ENCODE data around the gene MED16.
"Not testable (repeated sequence)": the region's sequence is repeated elsewhere in the genome, so short reads cannot be mapped to it uniquely, and the experiment has no call there.

Gene MED16

DNA sequence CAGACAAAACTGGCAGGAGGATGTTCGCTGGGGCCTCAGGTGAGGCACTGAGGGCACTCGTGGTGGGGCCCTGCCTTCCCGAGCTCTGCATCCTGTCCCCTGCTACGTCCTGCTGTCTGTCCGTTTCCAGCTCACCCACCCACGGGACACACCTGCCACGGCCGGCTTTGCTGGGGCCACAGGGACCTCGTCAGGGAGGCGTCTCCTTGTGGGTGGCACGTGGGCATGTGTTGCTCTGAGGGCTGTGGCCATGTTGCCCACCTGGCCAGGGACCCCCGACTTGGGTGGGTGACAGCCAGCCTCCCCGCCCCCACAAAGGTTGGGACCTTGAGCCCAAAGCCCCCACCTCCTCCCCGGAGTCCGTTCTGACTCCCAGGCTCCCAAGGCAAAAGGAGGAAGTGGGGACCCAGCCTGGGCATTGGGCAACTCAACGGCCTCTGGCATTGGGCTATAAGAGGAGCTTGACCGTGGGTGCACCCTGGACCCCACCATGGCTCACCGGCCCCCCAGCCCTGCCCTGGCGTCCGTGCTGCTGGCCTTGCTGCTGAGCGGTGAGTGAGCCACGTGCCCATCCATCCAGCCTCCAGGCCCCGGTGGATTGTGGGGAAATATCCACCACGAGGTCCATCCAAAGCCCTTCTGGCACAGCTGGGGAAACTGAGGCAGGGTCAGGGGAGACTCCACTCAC is 52.3 kb downstream of the MED16 start, which contains the start of gene PRTN3:
Gene PRTN3, plus strand, starts transcription at position 481 of the 688 bp plus-strand sequence. Its CDS starts 10 bp downstream, at position 491.
- in situ Hi-C loops (cut with HindIII; ENCODE audit: low sequenced_read_pairs): no loop called here

DNA sequence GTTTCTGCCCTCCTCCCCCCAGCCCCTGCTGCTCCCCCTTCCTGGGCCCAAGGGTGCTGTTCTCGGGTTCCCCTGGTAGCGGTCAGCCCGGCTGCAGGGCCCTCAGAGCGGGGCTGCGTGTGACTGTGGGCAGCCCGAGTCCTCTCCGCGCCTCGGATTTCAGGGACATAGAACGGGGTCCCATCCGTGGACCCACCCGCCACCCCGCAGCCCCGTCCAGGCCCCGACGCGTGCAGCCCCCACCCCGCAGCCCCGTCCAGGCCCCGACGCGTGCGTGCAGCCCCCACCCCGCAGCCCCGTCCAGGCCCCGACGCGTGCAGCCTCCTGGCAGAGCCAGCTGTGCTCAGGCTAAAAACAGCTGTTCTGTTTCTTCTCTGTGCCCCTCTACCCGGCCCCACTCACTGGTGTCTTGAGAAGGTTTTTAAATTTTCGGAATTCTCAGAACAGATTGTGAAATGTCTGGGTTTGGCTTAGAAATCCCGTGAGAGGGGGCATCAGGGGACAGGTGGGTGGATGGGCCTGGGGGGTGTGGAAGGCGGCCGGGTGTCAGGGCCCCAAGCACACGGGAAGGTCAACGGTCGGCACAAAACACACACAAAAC is 57.7 kb downstream of the MED16 start:
- in situ Hi-C loops (cut with HindIII; ENCODE audit: low sequenced_read_pairs): no loop called here

GRCh38 chr19:834216-834615 is 58.8 kb downstream of the MED16 start:
- in situ Hi-C loops (cut with HindIII; ENCODE audit: low sequenced_read_pairs): no loop called here

DNA sequence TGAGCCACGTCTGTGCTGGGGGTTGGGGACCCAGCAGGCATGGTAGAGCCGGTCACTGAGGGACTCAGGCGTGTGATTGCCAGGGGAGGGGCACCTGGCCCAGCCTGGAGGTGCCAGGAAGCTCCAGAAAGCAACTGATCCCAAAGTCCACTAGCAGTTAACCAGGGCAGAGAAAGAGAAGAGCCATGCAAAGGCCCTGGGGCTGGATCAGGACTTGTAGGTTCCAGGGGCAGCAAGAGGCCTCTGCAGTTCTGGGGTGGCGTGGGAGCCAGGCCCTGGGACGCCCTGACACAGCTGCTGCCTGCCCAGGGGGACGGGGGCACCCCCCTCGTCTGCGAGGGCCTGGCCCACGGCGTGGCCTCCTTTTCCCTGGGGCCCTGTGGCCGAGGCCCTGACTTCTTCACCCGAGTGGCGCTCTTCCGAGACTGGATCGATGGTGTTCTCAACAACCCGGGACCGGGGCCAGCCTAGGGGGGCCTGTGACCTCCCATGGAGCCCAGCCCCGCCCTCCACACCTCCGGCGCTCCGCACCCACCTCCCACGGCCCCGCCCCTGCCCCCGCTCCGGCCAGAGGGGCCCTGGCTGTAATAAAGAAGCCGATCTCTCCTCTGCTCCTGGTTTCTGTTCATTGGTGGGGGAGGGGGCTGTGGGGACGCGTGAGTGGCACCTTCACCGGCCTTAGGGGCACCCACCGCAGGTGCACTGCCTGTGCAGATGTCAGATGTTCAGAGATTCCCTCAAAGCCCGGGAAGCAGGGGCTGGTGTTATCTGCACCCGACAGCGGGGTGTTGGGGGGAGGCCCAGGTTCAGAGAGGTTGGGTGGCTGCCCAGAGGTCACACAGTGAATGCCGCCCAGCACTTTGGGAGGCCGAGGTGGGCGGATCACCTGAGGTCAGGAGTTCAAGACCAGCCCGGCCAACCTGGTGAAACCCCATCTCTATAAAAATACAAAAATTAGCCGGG is 61.3 kb downstream of the MED16 start:
- in situ Hi-C loops (cut with HindIII; ENCODE audit: low sequenced_read_pairs): no loop called here

GRCh38 chr19:829129-829758 is 63.7 kb downstream of the MED16 start:
- in situ Hi-C loops (cut with HindIII; ENCODE audit: low sequenced_read_pairs): no loop called here

DNA sequence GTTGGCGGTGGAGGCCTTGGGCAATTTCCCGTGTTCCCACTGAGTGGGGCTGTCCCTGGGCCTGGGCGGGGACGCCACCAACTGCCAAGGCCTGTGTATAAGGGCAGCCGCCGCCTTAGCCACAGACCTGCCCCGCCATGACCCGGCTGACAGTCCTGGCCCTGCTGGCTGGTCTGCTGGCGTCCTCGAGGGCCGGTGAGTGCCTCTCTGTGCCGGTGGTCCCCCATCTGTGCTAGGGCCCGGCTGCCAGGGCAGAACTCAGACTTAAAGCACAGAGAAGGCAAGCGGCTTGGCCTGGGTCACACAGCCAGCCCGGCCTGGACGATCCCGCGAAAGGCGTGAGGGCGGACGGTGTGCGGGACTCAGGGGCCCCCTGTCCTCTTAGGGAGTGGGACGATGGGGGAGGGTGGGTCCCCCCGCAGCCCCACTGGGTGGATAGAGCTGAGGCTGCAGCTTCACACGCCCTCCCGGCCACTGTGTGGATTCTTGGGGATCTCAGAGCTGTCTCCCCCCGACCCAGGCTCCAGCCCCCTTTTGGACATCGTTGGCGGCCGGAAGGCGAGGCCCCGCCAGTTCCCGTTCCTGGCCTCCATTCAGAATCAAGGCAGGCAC is 65.2 kb downstream of the MED16 start, which contains the start of gene AZU1:
Gene AZU1, plus strand, starts transcription at position 128 of the 612 bp plus-strand sequence. Its CDS starts 10 bp downstream, at position 138.
- in situ Hi-C loops (cut with HindIII; ENCODE audit: low sequenced_read_pairs): no loop called here

- in situ Hi-C loops (cut with HindIII; ENCODE audit: low sequenced_read_pairs): no loop called here
Measured at GRCh38 chr19:827314-827709, 65.7 kb downstream of the MED16 start.

DNA sequence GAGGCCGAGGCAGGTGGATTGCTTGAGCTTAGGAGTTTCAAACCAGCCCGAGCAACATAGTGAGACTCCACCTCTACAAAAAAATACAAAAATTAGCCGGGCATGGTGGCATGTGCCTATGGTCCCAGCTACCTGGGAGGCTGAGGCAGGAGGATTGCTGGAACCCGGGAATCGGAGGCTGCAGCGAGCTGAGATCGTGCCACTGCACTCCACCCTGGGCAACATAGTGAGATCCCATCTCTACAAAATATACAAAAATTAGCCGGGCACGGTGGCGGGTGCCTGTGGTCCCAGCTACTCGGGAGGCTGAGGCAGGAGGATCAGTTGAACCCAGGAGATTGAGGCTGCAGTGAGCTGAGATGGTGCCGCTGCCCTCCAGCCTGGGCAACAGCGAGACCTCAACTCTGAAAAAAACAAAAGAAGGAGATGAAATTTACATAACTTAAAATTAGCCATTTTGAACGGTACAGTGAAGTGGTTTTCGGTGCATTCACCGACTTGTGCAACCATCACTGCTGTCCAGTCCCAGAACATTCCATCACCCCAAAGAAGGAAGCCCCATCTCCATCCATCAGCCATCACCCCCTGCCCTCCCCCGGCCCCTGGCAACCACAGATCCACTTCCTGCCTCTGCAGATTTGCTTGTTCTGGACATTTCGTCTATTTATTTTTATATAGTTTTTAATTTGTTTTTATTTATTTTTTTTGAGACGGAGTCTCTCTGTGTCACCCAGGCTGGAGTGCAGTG is 66.9 kb downstream of the MED16 start:
- in situ Hi-C loops (cut with HindIII; ENCODE audit: low sequenced_read_pairs): no loop called here

DNA sequence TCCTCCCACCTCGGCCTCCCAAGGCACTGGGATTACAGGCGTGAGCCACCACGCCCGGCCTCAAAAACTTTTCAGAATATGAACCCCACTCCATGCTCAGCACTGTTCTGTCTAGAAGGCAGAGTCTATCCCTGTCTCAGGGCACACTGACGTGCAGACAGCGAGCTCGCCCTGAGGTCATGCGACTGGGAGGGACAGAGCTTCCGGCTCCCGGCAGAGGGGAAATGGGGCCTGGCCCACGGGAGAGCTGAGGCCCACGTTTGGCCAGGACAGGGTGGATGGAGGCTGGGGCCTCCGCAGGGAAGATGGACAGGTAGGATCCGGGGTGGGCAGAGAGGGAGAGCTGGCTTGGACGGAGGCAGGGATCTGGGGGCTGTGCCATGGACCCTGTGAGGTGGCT is 68.1 kb downstream of the MED16 start:
- in situ Hi-C loops (cut with HindIII; ENCODE audit: low sequenced_read_pairs): no loop called here

GRCh38 chr19:823565-824121 is 69.3 kb downstream of the MED16 start:
- in situ Hi-C loops (cut with HindIII; ENCODE audit: low sequenced_read_pairs): no loop called here

- in situ Hi-C loops (cut with HindIII; ENCODE audit: low sequenced_read_pairs): no loop called here
Measured at GRCh38 chr19:821825-822503, 71.0 kb downstream of the MED16 start, which contains the start of gene PLPPR3. Gene PLPPR3, minus strand, starts transcription at chr19:821955. Its CDS starts 396 bp downstream, at chr19:821559.

DNA sequence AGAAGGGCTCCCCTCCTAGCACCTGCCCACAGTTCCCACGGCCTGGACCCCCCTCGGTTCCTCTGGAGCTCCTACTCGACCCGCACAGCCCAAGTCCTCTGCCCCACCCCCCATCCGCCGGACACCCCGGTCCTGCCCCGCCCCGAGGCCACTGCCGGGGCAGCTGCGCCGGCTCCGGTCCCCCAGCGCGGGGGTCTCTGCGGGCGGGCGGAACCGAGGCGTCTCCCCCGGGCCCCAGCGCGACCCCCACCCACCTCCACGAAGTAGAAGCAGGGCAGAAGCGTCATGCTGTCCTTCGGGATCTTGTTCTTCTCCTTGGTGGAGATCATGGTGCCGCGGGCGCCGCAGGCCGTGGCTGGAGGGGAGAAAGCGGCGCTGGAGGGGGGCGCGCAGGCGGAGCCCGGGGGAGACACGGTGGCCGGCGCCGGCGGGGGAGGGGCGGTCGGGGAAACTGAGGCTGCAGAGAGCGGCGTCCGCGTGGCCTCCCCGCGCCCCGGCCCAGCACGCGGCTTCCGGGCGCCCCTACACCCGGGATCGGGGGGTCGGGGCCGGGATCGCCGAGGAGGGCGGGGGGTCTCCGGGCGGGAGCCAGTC is 71.7 kb downstream of the MED16 start:
- in situ Hi-C loops (cut with HindIII; ENCODE audit: low sequenced_read_pairs): no loop called here

GRCh38 chr19:820212-820611 is 72.8 kb downstream of the MED16 start:
- in situ Hi-C loops (cut with HindIII; ENCODE audit: low sequenced_read_pairs): not testable (repeated sequence)

Measured in DLD1 (cell line).